Chondrocyte (in vitro differentiated cells): ENCODE results near the gene NPIPB8. TPM values are rescaled to one million over a fixed set of nuclear protein-coding genes. Genes with fewer than 3 reads are reported as not detected.
"Not testable (repeated sequence)": the region's sequence is repeated elsewhere in the genome, so short reads cannot be mapped to it uniquely, and the experiment has no call there.

Experiments
- DNase-seq: peaks from one replicate; pipeline ENCODE4 v3.0.0; 2021; ENCODE audit warnings: mixed read lengths, low spot score
- H3K27ac Mint-ChIP-seq: one replicate; pipeline ENCODE4 v1.8.0; 2021; ENCODE audit warnings: mild to moderate bottlenecking, moderate library complexity, mixed read lengths; ENCODE audit not compliant: unreplicated experiment
- H3K27me3 Mint-ChIP-seq: 2 replicates; pipeline ENCODE4 v1.8.0; 2021; ENCODE audit warnings: low read depth, mixed read lengths
- H3K36me3 Mint-ChIP-seq: 2 replicates; pipeline ENCODE4 v1.8.0; 2021; ENCODE audit warnings: low read depth, mixed read lengths
- H3K4me1 Mint-ChIP-seq: 2 replicates; pipeline ENCODE4 v1.8.0; 2021; ENCODE audit warnings: low read depth, mild to moderate bottlenecking, mixed read lengths
- H3K4me3 Mint-ChIP-seq: one replicate; pipeline ENCODE4 v1.8.0; 2021; ENCODE audit warnings: mild to moderate bottlenecking, moderate library complexity, mixed read lengths; ENCODE audit not compliant: unreplicated experiment
- H3K9me3 Mint-ChIP-seq: 2 replicates; pipeline ENCODE4 v1.8.0; 2021; ENCODE audit warnings: low read depth, mixed read lengths
- total RNA-seq: library from RNA; stranded (reverse); gene quantifications from 3 replicates; pipeline ENCODE4 v1.2.1, GENCODE V29; 2021
- TF ChIP-seq, protein P1 (sequence below): fragments of 200-600 bp; sonication (generic); IDR thresholded peaks from 2 replicates; pipeline ENCODE4 v1.5.0; 2021; ENCODE audit warnings: antibody characterized with exemption, mild to moderate bottlenecking, moderate library complexity

NPIPB8 gene
- total RNA-seq, 1 donor from 2014 or later: not detected

DNA sequence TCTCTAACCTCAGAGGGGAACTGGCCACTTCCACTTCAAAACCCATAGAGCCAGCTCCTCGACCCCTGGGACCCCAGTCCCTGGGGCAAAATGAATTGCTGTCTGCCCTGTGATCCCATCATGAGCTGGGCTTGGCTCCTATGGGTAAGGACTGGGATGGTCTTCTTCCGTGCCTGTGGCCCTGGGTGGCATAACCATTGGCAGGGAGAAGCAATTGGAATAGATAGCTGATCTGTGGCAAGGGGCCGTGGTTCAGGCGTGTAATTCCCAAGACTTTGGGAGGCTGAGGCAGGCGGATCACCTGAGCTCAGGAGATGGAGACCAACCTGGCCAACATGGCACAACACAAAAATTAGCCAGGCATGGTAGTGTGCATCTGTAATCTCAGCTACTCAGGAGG is 45.4 kb upstream of the NPIPB8 start:
- no peak overlapping the region for H3K27ac Mint-ChIP-seq
- TF ChIP-seq, protein P1, sequence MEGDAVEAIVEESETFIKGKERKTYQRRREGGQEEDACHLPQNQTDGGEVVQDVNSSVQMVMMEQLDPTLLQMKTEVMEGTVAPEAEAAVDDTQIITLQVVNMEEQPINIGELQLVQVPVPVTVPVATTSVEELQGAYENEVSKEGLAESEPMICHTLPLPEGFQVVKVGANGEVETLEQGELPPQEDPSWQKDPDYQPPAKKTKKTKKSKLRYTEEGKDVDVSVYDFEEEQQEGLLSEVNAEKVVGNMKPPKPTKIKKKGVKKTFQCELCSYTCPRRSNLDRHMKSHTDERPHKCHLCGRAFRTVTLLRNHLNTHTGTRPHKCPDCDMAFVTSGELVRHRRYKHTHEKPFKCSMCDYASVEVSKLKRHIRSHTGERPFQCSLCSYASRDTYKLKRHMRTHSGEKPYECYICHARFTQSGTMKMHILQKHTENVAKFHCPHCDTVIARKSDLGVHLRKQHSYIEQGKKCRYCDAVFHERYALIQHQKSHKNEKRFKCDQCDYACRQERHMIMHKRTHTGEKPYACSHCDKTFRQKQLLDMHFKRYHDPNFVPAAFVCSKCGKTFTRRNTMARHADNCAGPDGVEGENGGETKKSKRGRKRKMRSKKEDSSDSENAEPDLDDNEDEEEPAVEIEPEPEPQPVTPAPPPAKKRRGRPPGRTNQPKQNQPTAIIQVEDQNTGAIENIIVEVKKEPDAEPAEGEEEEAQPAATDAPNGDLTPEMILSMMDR: no peak
- H3K36me3 Mint-ChIP-seq: peaks cover 20% of the 10 kb centered on the region
- peaks cover 7% of the 10 kb centered on the region for H3K4me1 Mint-ChIP-seq
- no peaks in the 10 kb centered on the region for H3K9me3 Mint-ChIP-seq
- no peaks in the 10 kb centered on the region for H3K27me3 Mint-ChIP-seq
- H3K4me3 Mint-ChIP-seq: no peak overlapping the region
- DNase-seq: no peak

DNA sequence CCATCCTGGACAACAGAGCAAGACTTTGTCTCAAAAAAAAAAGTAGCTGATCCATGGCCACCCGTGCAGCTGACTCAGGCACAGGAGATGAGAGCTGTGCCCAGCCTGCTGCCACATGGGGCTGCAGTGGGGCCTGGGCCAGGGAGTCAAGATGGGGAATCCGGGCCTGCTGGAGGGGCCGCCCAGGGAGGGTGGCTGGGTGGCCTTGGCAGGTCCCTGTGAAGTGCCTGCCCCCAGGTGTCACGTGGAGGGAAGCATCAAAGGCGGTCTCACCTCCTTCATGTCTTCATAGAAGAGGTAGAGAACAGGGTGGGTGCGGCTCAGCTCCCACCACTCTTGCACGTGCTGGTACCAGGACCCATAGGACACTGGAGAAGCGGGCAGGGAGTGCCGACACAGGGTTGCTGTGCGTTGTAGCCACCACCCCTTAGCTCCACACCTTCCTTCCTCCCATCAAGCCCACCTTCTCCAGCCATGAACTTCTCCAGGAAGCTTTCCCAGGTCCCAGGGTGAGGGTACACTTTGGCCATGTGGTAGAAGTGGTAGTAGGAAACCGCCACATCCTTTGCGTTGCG is 44.8 kb upstream of the NPIPB8 start:
- Mint-ChIP-seq H3K4me1 (peaks cover 6% of the 10 kb centered on the region), H3K4me3 (no peak overlapping the region), H3K36me3 (peaks cover 20% of the 10 kb centered on the region), H3K27me3 (no peaks in the 10 kb centered on the region), H3K27ac (no peak overlapping the region), H3K9me3 (no peaks in the 10 kb centered on the region)
- TF ChIP-seq, protein P1: no peak
- no peak for DNase-seq

DNA sequence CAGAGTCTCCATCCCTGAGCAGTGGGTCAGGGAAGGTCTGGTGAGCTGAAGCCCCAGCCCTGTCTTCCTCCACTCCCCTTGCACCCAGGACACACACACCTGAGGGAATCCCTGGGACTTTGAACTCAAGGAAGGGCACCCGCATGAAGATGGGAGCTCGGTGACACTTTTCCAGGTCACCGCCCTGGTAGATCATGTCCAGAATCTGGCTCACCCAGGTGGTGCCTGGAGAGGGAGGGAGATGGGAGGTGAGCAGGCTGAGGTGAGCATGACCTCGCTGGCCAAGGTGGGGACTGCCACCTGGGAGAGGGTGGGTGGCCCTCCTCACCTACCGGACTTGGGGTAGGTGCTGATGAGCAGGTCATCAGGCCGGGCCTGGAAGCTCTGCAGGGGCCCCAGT is 42.4 kb upstream of the NPIPB8 start:
- not testable (repeated sequence) for H3K27me3 Mint-ChIP-seq, H3K36me3 Mint-ChIP-seq, H3K4me1 Mint-ChIP-seq, H3K9me3 Mint-ChIP-seq, H3K4me3 Mint-ChIP-seq, H3K27ac Mint-ChIP-seq
- peak; percentile 83 for DNase-seq

DNA sequence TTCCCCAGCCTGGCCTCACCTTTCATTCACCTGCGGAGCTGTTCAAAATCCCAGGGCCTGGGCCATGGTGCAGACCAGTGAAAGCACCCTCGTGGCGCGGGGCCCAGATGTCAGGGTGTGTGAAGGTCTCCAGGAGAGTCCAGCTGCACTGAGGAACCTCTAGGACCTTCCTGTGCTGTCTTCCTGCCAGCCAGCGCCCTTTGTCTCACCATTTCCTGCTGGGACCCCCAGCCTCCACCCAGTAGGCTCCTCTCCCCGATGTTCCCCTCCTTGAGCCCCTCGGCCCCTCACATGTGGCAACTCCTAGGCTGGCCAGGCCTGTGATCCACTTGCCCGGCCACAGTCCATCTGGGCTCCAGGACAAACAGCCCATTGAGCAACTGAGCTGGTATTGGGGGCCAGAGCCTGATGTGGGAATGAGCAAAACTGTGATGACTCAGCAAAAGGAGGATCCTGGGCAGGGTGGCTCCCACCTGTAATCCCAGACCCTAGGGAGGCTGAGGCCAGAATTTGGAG is 41.7 kb upstream of the NPIPB8 start:
- Mint-ChIP-seq H3K4me1 (peaks cover 6% of the 10 kb centered on the region), H3K4me3 (no peak overlapping the region)

DNA sequence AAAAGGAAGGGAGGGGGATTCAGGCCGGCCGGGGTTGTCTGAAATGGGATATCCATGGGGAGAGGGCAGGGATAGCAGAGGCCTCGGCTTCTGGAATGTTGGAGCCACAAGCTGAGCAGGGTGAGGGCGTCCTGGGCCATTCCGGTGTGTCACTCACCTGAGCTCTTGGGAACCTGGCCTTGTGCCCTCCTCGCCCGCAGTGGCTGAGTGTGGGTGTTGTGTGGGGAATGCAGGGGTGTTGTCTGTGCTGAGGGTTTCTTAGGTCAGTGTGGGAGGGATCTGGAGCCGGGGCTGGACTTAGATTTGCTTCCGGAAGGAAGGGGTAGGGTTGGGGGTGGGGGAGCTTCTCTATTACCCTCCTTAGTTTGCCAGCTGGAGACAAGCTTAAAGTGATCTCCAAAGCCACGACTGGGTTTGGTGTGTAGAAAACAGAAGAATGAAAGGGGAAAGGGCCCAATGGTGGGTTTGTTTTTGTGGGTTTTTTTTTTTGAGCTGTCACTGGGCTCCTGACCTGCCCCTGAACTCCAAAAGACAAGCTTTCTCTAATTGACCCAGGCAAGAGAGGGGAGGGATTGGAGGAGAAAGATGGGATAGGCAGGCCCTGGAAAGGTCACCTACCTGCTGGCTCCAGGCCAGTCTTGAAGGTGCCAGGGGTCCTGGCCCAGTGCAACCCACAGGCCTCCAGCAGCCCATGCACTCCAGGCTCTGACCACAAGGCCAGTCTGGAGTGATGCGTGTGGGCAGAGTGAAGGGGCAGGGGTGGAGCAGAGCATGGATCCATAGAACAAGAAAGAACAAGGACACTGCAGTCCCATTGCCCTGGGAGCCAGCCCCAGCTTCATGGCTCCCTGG is 40.8 kb upstream of the NPIPB8 start, which contains the start of gene SULT1A2:
SULT1A2 (minus strand) TSS at position 211 of the 852 bp plus-strand sequence. CDS start 1,120 bp downstream, outside the sequence.
- Mint-ChIP-seq H3K4me3 (no peak within 1 kb of the TSS), H3K9me3 (no peaks in the 10 kb centered on the region), H3K4me1 (peaks cover 6% of the 10 kb centered on the region), H3K27me3 (no peaks in the 10 kb centered on the region), H3K27ac (peak within 1 kb of the TSS; percentile 36), H3K36me3 (peaks cover 3% of the 10 kb centered on the region)
- peak; percentile 56 for DNase-seq
- TF ChIP-seq, protein P1: no peak

More for the DNA sequence above, 41.7 kb upstream of the NPIPB8 start:
- Mint-ChIP-seq H3K9me3 (no peaks in the 10 kb centered on the region), H3K36me3 (peaks cover 5% of the 10 kb centered on the region), H3K27me3 (no peaks in the 10 kb centered on the region), H3K27ac (no peak overlapping the region)
- DNase-seq: no peak
- TF ChIP-seq, protein P1: no peak
